HG03159 (cell line): ENCODE measurements around the gene TMEM131L.
"Not testable (repeated sequence)": the region's sequence is repeated elsewhere in the genome, so short reads cannot be mapped to it uniquely, and the experiment has no call there.

Experiments
- ATAC-seq: cut with Tn5 transposase; IDR thresholded peaks from one replicate; pipeline ENCODE4 v1.9.1; 2021; ENCODE audit warnings: mild to moderate bottlenecking, moderate library complexity; ENCODE audit not compliant: unreplicated experiment

TMEM131L gene, protein sequence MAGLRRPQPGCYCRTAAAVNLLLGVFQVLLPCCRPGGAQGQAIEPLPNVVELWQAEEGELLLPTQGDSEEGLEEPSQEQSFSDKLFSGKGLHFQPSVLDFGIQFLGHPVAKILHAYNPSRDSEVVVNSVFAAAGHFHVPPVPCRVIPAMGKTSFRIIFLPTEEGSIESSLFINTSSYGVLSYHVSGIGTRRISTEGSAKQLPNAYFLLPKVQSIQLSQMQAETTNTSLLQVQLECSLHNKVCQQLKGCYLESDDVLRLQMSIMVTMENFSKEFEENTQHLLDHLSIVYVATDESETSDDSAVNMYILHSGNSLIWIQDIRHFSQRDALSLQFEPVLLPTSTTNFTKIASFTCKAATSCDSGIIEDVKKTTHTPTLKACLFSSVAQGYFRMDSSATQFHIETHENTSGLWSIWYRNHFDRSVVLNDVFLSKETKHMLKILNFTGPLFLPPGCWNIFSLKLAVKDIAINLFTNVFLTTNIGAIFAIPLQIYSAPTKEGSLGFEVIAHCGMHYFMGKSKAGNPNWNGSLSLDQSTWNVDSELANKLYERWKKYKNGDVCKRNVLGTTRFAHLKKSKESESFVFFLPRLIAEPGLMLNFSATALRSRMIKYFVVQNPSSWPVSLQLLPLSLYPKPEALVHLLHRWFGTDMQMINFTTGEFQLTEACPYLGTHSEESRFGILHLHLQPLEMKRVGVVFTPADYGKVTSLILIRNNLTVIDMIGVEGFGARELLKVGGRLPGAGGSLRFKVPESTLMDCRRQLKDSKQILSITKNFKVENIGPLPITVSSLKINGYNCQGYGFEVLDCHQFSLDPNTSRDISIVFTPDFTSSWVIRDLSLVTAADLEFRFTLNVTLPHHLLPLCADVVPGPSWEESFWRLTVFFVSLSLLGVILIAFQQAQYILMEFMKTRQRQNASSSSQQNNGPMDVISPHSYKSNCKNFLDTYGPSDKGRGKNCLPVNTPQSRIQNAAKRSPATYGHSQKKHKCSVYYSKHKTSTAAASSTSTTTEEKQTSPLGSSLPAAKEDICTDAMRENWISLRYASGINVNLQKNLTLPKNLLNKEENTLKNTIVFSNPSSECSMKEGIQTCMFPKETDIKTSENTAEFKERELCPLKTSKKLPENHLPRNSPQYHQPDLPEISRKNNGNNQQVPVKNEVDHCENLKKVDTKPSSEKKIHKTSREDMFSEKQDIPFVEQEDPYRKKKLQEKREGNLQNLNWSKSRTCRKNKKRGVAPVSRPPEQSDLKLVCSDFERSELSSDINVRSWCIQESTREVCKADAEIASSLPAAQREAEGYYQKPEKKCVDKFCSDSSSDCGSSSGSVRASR (N-terminal part only)

GRCh38 chr4:153466081-153466948, at the start of gene TMEM131L:
TSS of gene TMEM131L (plus strand) at chr4:153466360. CDS start at chr4:153466398, 38 bp downstream.
- ATAC-seq: peak; percentile 46

GRCh38 chr4:153416456-153416855, 49.7 kb upstream of the TMEM131L start:
- not testable (repeated sequence) for ATAC-seq

GRCh38 chr4:153418121-153418520, 48.0 kb upstream of the TMEM131L start:
- ATAC-seq: no peak

DNA sequence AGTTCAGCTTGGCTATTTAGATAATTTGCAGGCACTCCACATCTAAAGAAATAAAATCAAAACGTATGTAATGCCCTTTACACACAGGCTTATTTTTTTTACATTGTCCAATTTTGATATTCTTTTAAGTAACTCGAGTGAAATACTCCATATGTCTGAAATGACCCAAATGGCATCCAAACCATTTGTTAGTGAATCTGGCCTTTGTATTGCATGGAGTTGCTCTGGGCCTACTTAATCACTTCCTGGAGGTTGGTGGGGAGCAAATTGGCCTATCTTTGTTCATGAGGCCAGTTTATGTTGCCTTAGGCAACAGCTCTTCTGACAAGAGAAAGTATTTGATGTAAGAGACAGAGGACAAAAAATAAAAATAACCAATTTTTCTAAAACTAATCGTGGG, 47.6 kb upstream of the TMEM131L start:
- ATAC-seq: no peak

DNA sequence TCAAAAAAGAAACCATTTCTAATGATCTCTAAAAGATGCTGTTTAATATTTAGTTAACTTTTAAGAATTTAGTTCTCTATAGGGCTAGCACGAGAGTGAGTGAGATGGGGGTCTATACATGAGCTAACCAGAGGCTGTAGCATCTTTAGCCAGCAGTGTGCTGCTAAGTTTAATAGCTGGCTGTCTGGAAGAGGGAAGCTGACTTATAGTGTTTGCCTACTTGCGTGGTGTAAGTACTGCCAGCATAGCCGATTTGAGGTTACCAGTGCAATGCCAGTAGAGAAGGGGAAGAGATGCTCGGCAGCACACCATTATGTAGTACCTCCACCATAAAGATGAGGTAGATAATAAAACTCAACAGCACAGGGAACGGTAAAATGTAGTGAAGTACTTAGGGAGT, 47.1 kb upstream of the TMEM131L start:
- ATAC-seq: no peak

DNA sequence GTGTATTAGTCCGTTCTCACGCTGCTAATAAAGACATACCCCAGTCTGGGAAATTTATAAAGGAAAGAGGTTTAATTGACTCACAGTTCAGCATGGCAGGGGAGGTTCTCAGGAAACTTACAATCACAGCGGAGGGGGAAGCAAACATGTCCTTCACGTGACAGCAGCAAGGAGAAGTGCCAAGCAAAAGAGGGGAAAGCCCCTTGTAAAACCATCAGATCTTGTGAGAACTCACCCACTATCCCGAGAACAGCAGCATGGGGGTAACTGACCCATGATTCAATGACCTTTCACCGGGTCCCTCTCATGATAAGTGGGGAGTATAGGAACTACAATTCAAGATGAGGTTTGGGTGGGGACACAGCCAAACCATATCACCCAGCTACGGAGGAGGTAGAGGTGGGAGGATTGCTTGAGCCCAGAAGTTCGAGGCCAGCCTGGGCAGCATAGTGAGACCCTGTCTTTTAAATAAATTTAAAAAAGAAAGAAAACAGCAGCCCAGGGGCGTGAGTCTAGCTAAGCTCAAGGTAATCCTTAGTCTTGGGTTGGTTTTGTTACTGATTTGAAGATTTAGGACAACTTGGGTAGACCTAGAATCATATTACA, 46.4 kb upstream of the TMEM131L start:
- ATAC-seq: no peak

- no peak for ATAC-seq
Observed at GRCh38 chr4:153420361-153420760, 45.8 kb upstream of the TMEM131L start.

GRCh38 chr4:153421941-153422340, 44.2 kb upstream of the TMEM131L start:
- ATAC-seq: peak; percentile 54

- peak; percentile 73 for ATAC-seq
Observed at GRCh38 chr4:153426207-153426885, 39.8 kb upstream of the TMEM131L start.

DNA sequence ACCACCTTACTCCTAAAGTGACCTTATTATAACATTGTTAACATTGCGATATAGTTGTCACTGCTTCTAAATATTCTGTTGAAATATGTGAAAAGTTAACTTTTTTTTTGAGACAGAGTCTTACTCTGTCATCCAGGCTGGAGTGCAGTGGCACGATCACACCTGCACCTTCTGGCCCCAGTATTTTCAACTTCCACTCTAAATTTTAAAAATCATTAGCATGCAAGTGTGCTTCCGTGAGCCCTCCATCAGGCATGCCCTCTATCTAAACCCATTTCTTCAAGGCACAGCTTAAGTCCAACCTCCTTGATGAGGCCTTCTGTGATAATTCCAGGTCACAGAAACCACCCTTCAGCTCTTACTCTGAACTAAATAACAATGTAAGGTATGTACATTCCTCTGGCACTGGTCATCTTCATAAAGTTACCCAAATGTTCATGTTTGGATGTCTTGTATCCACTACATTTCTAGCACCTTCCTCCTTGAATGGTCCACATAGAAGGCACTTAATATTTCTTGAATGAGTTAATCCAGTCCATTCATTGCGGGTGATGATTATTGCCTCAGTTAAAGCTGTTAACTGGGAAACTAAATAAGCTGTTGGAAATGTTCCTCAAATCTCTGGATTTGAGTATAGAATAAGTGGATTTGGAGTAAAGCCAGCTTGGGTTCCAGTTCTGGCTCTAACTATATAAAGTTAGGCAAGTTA, 38.6 kb upstream of the TMEM131L start:
- no peak for ATAC-seq

DNA sequence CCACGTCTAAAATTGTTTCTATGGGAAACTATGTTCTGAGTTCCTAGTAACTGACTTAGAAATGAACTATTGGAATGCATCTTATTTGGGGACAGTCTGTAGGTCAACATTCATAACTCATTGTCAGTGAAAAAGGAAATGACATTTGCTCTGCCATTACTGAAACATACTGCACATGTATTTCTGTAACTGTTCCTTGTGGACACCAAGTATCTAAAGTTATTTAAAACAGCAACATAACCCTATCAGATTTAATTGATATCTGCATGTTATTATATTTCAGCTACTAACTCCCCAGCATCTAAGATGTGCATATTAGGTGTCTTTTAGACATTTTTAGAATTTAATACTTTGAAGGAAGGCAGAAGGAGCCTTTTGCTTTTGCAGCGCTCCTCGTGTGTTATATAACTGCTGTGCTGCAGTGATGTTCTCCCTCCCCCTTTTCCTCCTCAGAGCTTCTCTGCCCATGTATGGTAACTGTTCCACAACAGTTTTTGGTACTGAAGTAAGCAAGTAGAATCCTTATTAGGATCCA, 37.2 kb upstream of the TMEM131L start:
- no peak for ATAC-seq

DNA sequence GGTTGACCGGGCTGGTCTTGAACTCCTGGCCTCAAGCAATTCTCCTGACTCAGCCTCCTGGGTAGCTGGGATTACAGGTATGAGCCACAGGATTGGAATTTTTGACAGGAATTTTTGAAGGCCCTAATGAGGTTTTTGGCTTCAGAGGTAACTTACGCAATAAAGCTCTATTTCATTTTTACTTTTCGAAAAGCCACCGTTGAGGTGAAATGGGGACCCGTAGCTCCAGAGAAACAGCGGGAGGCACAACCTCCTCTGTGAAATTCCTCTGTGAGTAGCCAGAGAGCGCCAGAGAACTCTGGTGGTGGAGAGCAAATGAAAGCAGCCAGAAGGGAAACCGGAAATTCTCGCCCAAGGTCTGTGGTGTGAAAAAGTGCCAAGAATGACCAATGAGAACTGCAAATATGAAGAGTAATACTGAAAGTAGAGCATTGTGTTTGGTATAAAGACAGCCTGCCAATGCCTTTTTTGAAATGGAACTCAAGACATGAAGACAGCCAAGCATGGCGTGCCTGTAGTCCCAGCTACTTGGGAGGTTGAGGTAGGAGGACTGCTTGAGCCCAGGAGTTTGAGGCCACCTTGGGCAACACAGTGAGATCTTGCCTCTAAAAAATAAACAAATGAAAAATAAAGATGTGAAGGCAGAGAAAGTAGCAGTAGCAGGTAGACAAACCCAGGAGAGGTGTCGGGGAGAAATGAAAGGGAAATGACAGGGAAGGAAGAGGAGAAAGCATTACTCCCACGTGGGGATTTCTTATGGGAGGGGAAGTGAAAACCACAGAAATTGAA, 33.0 kb upstream of the TMEM131L start:
- ATAC-seq: peak; percentile 91

GRCh38 chr4:153433754-153434105, 32.4 kb upstream of the TMEM131L start:
- peak; percentile 6 for ATAC-seq

GRCh38 chr4:153434190-153434589, 32.0 kb upstream of the TMEM131L start:
- no peak for ATAC-seq

DNA sequence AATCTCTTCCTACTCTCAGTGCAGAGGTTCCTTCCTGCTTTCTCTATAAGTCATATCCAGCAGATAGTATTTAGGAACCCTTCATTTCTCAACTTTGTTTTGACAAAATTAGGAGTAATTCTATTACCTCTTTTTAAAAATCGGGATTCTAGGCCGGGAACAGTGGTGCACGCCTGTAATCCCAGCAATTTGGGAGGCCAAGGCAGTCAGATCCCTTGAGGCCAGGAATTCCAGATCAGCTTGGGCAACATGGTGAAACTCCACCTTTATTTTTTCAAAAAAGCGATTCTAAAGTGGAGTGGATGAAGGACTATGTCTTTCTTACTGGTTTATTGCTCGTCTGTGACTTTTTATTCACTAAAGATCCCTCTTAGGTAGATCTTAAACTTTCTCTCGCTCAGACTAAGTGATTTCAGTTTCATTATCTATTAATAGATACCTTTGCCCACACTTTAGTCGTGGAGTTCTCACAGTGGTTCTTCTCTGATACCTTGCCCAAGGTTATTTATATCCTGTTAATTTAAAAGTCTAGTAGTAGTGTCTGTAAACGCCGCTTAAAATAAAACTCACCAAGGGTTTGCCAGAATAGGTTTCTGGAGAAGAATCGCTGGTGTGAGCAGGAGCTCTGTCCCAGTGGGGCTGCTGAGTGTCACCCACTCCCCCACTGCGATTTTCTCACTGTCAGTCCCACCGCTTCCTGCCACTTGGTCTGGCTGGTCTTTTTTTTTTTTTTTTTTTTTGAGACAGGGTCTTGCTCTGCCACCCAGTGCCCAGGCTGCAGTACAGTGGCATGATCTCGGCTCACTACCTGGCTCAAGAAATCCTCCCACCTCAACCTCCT, 27.0 kb upstream of the TMEM131L start:
- peak; percentile 75 for ATAC-seq

DNA sequence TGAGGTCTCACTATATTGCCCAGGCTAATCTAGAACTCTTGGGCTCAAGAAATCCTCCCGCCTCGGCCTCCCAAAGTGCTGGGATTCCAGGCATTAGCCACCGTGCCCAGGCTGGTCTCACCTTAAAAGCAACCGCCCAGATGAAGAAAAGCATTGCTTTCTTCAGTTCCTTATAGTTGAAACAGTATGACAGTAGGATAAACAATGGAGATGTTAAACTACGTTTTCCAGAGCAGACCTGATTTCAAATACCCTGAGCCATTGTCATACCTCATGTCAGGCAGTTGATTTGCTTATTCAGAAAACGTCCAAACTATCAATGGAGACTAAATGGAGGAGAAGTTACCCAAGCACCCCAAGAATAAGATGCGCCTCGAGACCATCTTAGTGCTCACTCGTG, 26.3 kb upstream of the TMEM131L start:
- ATAC-seq: peak; percentile 12
